ENCODE data around the gene OS9.

- TF ChIP-seq CTCF (IDR thresholded peaks at IDR 0.05) (no peak), POLR2AphosphoS5 (IDR thresholded peaks at IDR 0.05; ENCODE audit: low read depth, low read length) (no peak), SIN3A (IDR thresholded peaks at IDR 0.05; ENCODE audit: borderline replicate concordance, insufficient read depth, low read depth, low read length) (no peak)
These were observed 50.4 kb downstream of the OS9 start for GRCh38 chr12:57744194-57744776.
